Suprapubic skin (tissue), 4 donors: ENCODE data around the gene NBEA. TPM values are rescaled to one million over a fixed set of nuclear protein-coding genes. Genes with fewer than 3 reads are reported as not detected.

ENCODE experiments used
- DNase-seq, 2 donors: peaks; one replicate each; pipeline ENCODE4 v3.0.0-alpha.2; 2019; ENCODE audit warnings: low spot score in 2 of 2
- H3K27ac ChIP-seq: fragments of 200-600 bp; sonication (generic); one replicate; pipeline ENCODE4 v1.5.1; 2019
- H3K27me3 ChIP-seq: fragments of 200-600 bp; sonication (generic); one replicate; pipeline ENCODE4 v1.5.1; 2019
- H3K36me3 ChIP-seq: fragments of 200-600 bp; sonication (generic); one replicate; pipeline ENCODE4 v1.5.1; 2019
- H3K4me1 ChIP-seq: fragments of 200-600 bp; sonication (generic); one replicate; pipeline ENCODE4 v1.5.1; 2019
- H3K4me3 ChIP-seq: fragments of 200-600 bp; sonication (generic); one replicate; pipeline ENCODE4 v1.5.1; 2019; ENCODE audit warnings: mild to moderate bottlenecking
- H3K9me3 ChIP-seq: fragments of 200-600 bp; sonication (generic); one replicate; pipeline ENCODE4 v1.5.1; 2019
- EP300 ChIP-seq: sonication (generic); formaldehyde crosslinking; IDR thresholded peaks from one replicate; pipeline ENCODE4 v1.6.1; 2017; ENCODE audit warnings: antibody characterized with exemption
- POLR2A ChIP-seq, 2 donors: fragments of 450-650 bp; IDR thresholded peaks; one replicate each; pipeline ENCODE4 v1.6.1; 2017; ENCODE audit warnings: antibody characterized with exemption in 2 of 2, mild to moderate bottlenecking in 2 of 2, moderate library complexity in 2 of 2
- POLR2AphosphoS5 ChIP-seq, 3 donors: sonication (generic); formaldehyde crosslinking; IDR thresholded peaks; one replicate each; pipeline ENCODE4 v1.6.1; 2017; ENCODE audit warnings: antibody characterized with exemption in 3 of 3
- WGBS: methylation state at CpG from one replicate; pipeline ENCODE4 v1.1.5; 2018; 5-methylcytosine and 5-hydroxymethylcytosine counted together
- total RNA-seq, 4 donors: library from RNA; depleted of rRNA; stranded (reverse); fragments of >200 nt; gene quantifications; one replicate each; pipeline ENCODE4 v1.1.0, GENCODE V29; 2016
- TF ChIP-seq, protein P1 (sequence below), 2 donors: fragments of 200-600 bp in 1 of 2; fragments of 450-650 bp in 1 of 2; sonication (generic) in 1 of 2; IDR thresholded peaks; one replicate each; pipeline ENCODE4 v1.5.1; 2016 to 2019; ENCODE audit warnings: antibody characterized with exemption in 2 of 2, mild to moderate bottlenecking in 1 of 2, moderate library complexity in 1 of 2

Gene NBEA
- total RNA-seq, 4 donors from 2014 or later, result 3.1 to 9.7 (median 4.1) TPM

DNA sequence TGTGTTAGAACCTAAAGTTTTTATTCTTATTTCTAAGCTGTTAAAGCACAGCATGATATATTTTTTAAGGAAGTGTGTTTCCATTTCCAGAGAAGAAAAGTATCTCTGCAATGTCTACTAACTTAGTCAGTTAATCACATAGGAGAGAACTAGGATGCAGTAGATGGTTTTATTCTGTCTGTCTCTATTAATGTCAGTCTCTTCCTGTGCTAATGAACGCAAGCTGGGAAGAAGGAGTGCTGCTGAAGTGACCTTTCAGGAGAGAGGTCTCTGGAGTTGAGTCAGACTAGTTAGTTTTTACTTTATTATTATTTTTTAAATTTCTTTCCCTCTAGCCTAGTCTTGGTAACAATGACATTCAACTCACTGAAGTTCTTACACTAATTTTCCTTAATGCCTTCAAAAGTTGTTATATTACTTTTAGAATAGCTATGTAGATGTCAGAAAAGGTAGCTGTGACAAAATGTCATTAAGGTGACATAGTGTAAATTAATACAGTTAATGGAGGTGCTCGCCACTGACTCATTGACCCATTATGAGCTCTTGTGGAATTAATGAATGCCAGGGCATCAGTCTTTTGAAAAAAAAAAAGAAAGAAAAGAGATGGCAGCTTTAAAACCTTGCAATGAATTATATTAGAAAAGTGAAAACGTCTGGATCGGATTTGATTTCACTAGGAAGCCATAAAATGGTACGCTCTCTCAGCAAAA is 654.4 kb downstream of the NBEA start:
- H3K27me3 ChIP-seq, result no peaks in the 10 kb centered on the region
- no peaks in the 10 kb centered on the region for H3K36me3 ChIP-seq
- TF ChIP-seq POLR2AphosphoS5 (IDR thresholded peaks at IDR 0.05), result no peak
- TF ChIP-seq EP300, result no peak
- TF ChIP-seq, protein P1, sequence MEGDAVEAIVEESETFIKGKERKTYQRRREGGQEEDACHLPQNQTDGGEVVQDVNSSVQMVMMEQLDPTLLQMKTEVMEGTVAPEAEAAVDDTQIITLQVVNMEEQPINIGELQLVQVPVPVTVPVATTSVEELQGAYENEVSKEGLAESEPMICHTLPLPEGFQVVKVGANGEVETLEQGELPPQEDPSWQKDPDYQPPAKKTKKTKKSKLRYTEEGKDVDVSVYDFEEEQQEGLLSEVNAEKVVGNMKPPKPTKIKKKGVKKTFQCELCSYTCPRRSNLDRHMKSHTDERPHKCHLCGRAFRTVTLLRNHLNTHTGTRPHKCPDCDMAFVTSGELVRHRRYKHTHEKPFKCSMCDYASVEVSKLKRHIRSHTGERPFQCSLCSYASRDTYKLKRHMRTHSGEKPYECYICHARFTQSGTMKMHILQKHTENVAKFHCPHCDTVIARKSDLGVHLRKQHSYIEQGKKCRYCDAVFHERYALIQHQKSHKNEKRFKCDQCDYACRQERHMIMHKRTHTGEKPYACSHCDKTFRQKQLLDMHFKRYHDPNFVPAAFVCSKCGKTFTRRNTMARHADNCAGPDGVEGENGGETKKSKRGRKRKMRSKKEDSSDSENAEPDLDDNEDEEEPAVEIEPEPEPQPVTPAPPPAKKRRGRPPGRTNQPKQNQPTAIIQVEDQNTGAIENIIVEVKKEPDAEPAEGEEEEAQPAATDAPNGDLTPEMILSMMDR (IDR thresholded peaks at IDR 0.05), result no peak
- TF ChIP-seq POLR2A (IDR thresholded peaks at IDR 0.05), result no peak
- H3K9me3 ChIP-seq, result no peaks in the 10 kb centered on the region
- WGBS, result 89% methylated on average over 5 of the region's 5 CpGs
- no peaks in the 10 kb centered on the region for H3K4me1 ChIP-seq
- H3K27ac ChIP-seq, result no peak overlapping the region
- DNase-seq, result no peak
- no peak overlapping the region for H3K4me3 ChIP-seq

DNA sequence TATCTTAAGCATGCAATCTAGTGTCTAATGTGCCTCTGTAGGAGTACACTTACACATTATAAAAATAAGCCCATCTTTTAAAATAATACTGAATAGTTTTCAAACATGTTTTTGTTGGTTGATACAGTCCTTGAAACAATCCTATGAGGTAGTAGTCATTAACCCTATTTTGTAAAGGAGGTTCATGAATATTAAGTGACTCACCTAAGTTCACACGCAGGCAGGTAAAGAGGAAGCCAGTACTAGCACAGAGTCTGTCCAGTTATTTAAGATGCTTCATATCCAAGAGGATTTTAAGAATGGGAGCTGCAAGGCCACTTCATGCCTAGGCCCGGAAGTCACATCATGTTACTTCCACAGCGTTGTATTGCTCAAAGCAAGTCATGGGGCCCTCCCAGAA is 655.4 kb downstream of the NBEA start:
- TF ChIP-seq EP300 (no peak), POLR2AphosphoS5 (IDR thresholded peaks at IDR 0.05) (no peak), POLR2A (IDR thresholded peaks at IDR 0.05) (no peak)
- TF ChIP-seq, protein P1 (IDR thresholded peaks at IDR 0.05), result no peak
- WGBS, result 89% methylated on average over 3 of the region's 3 CpGs
- Histone ChIP-seq H3K27me3 (no peaks in the 10 kb centered on the region), H3K4me3 (no peak overlapping the region), H3K9me3 (no peaks in the 10 kb centered on the region), H3K4me1 (no peaks in the 10 kb centered on the region), H3K36me3 (no peaks in the 10 kb centered on the region), H3K27ac (no peak overlapping the region)
- DNase-seq, result no peak

DNA sequence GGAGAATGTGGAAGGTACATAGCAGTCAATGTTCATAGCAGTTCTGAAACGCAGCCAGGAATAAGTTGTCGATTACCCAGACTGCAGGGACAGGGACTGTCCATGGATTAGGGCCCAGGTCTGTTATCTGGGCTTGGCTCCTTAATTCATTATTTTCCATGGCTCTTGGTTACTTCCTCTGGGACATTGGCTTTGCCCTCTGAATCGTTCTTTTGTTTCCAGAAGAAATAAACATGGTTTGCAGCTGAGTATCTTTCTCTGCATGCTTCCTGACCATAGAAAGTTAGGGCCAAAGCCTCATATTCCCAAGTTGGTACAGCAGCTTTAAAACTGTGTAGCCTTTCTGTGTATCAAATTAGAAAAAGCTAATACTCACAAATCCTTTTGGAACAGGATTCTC is 656.2 kb downstream of the NBEA start:
- 46% methylated on average over 3 of the region's 3 CpGs for WGBS
- Histone ChIP-seq H3K27me3 (no peaks in the 10 kb centered on the region), H3K4me3 (no peak overlapping the region), H3K4me1 (no peaks in the 10 kb centered on the region), H3K27ac (peak overlapping the region; percentile 10), H3K36me3 (no peaks in the 10 kb centered on the region), H3K9me3 (no peaks in the 10 kb centered on the region)
- no peak for TF ChIP-seq EP300
- TF ChIP-seq POLR2AphosphoS5 (IDR thresholded peaks at IDR 0.05), result no peak
- no peak for TF ChIP-seq POLR2A (IDR thresholded peaks at IDR 0.05)
- TF ChIP-seq, protein P1 (IDR thresholded peaks at IDR 0.05), result no peak
- no peak for DNase-seq

DNA sequence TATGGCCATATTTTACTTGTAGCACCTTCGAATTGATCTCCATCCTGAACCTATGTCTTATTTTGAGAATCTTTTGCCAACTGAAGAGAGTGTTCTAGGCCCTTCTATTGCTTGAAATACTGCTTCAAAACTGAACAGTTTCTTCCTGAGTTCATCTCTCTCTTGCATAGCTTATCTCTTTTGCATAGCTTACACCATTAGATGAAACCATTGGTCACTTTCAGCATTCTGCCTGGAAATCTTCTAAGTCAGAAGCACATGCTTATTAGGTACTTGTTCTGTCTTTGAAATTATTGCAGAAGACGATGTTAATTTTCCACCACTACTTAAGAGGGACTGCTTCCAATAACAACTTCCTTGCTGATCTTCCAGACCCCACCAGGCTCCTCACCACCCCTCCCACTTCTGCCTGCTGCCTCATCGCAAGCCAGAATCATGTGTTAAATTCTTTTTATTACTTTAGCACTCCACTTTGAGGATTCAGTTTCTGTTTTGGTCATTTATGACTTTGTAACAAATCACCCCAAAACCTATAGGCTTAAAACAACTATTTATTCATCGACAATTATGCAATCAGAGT is 656.8 kb downstream of the NBEA start:
- DNase-seq, result no peak
- H3K27ac ChIP-seq, result peak overlapping the region; percentile 20
- H3K4me3 ChIP-seq, result no peak overlapping the region
- TF ChIP-seq POLR2A (IDR thresholded peaks at IDR 0.05) (no peak), EP300 (no peak), POLR2AphosphoS5 (IDR thresholded peaks at IDR 0.05) (no peak)
- TF ChIP-seq, protein P1 (IDR thresholded peaks at IDR 0.05), result no peak
- no peaks in the 10 kb centered on the region for H3K27me3 ChIP-seq
- H3K4me1 ChIP-seq, result no peaks in the 10 kb centered on the region
- no peaks in the 10 kb centered on the region for H3K9me3 ChIP-seq
- H3K36me3 ChIP-seq, result no peaks in the 10 kb centered on the region
- WGBS, result 62% methylated on average over 3 of the region's 4 CpGs

DNA sequence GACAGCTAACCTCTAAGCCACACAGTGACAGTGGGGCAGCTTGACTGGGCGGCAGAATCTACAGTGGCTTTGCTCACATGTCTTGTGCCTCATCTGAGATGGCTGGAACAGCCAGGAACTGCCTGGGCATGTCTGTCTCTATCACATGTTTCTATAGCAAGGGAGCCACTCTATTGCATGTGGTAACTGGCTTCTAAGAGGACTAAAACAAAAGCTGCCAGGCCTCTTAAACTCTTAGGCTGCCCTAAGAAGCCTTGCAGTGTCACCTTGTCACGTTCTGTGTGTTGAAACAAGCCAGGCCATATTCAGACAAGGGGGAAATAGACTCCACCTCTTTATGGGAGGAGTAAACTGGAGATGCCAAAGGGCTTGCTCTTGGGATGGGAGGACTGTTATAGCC is 657.3 kb downstream of the NBEA start:
- Histone ChIP-seq H3K27ac (peak overlapping the region; percentile 20), H3K4me1 (no peaks in the 10 kb centered on the region), H3K4me3 (no peak overlapping the region), H3K27me3 (no peaks in the 10 kb centered on the region), H3K36me3 (no peaks in the 10 kb centered on the region), H3K9me3 (no peaks in the 10 kb centered on the region)
- no peak for TF ChIP-seq POLR2A (IDR thresholded peaks at IDR 0.05)
- no peak for TF ChIP-seq EP300
- no peak for TF ChIP-seq POLR2AphosphoS5 (IDR thresholded peaks at IDR 0.05)
- TF ChIP-seq, protein P1 (IDR thresholded peaks at IDR 0.05), result no peak
- WGBS, result 55% methylated on average over 2 of the region's 2 CpGs
- DNase-seq, result no peak
